HG03439 (cell line): ENCODE results near the gene LAMTOR1.
A peak's percentile ranks its signal among the peaks of the same experiment; 100 is the strongest.

Source experiments
- ATAC-seq: cut with Tn5 transposase; IDR thresholded peaks from one replicate; pipeline ENCODE4 v1.9.1; 2021; ENCODE audit warnings: mild to moderate bottlenecking, moderate library complexity; ENCODE audit not compliant: unreplicated experiment

Gene LAMTOR1

GRCh38 chr11:72083414-72083813 lies 19.7 kb downstream of the LAMTOR1 start:
- no peak for ATAC-seq

GRCh38 chr11:72081821-72082453 lies 21.2 kb downstream of the LAMTOR1 start:
- ATAC-seq = no peak

GRCh38 chr11:72081184-72081644 lies 21.9 kb downstream of the LAMTOR1 start:
- no peak for ATAC-seq

- ATAC-seq = peak; percentile 96
Measured at GRCh38 chr11:72080326-72081183, 22.5 kb downstream of the LAMTOR1 start, which contains the start of the genes LRRC51 and NUMA1. Gene LRRC51, plus strand, starts transcription at chr11:72080850. Its CDS starts 8,234 bp downstream, at chr11:72089084. Gene NUMA1, minus strand, starts transcription at chr11:72080542. Its CDS starts 44,599 bp downstream, at chr11:72035943.

- ATAC-seq = no peak
Measured at GRCh38 chr11:72079819-72080325, 23.2 kb downstream of the LAMTOR1 start.

- no peak for ATAC-seq
Measured at GRCh38 chr11:72078477-72078876, 24.6 kb downstream of the LAMTOR1 start.

GRCh38 chr11:72075756-72076155 lies 27.3 kb downstream of the LAMTOR1 start:
- ATAC-seq = no peak

GRCh38 chr11:72075109-72075508 lies 28.0 kb downstream of the LAMTOR1 start:
- ATAC-seq = no peak

GRCh38 chr11:72072348-72072747 lies 30.7 kb downstream of the LAMTOR1 start:
- no peak for ATAC-seq

GRCh38 chr11:72070491-72070890 lies 32.6 kb downstream of the LAMTOR1 start:
- no peak for ATAC-seq

GRCh38 chr11:72069787-72070251 lies 33.3 kb downstream of the LAMTOR1 start:
- ATAC-seq = peak; percentile 69

GRCh38 chr11:72069200-72069599 lies 33.9 kb downstream of the LAMTOR1 start:
- ATAC-seq = no peak

- no peak for ATAC-seq
Measured at GRCh38 chr11:72067676-72068075, 35.4 kb downstream of the LAMTOR1 start.

- ATAC-seq = no peak
Measured at GRCh38 chr11:72067266-72067665, 35.8 kb downstream of the LAMTOR1 start.

- ATAC-seq = no peak
Measured at GRCh38 chr11:72066855-72067254, 36.2 kb downstream of the LAMTOR1 start.

- no peak for ATAC-seq
Measured at GRCh38 chr11:72061739-72062396, 41.2 kb downstream of the LAMTOR1 start.

GRCh38 chr11:72058416-72059034 lies 44.6 kb downstream of the LAMTOR1 start:
- ATAC-seq = no peak

- no peak for ATAC-seq
Measured at GRCh38 chr11:72048766-72049460, 54.2 kb downstream of the LAMTOR1 start.
